Measurements from ENCODE around the gene SOX15.

The SOX15 gene

GRCh38 chr17:7582396-7583252 lies 7.3 kb downstream of the SOX15 start:
- DNase-seq (ENCODE audit: low spot score), result no peak
- peak overlapping the region; percentile 87 to 97 for H3K27ac ChIP-seq
- no peak for TF ChIP-seq CTCF (IDR thresholded peaks at IDR 0.05)

GRCh38 chr17:7580604-7581575 lies 9.0 kb downstream of the SOX15 start:
- Histone ChIP-seq H3K4me3 (peak overlapping the region; percentile 84), H3K27ac (peak overlapping the region; percentile 87 to 97)
- no peak for DNase-seq (ENCODE audit: low spot score)
- no peak for TF ChIP-seq CTCF (IDR thresholded peaks at IDR 0.05)

More at GRCh38 chr17:7582396-7583252, 7.3 kb downstream of the SOX15 start:
- peak overlapping the region; percentile 84 for H3K4me3 ChIP-seq

- DNase-seq (ENCODE audit: low spot score), result no peak
- Histone ChIP-seq H3K27ac (peak overlapping the region; percentile 85 to 97), H3K4me3 (peak overlapping the region; percentile 84)
- TF ChIP-seq CTCF (IDR thresholded peaks at IDR 0.05), result no peak
These were observed 9.9 kb downstream of the SOX15 start for GRCh38 chr17:7579834-7580603.

- no peak for DNase-seq (ENCODE audit: low spot score)
These were observed 10.7 kb downstream of the SOX15 start, which contains the start of gene CD68 for GRCh38 chr17:7579001-7579833. CD68 (plus strand) TSS chr17:7579638; CDS start chr17:7579678, 40 bp downstream.

GRCh38 chr17:7577327-7578199 lies 12.3 kb downstream of the SOX15 start:
- Histone ChIP-seq H3K27ac (peak overlapping the region; percentile 16 to 41), H3K4me3 (no peak overlapping the region)
- DNase-seq (ENCODE audit: low spot score), result no peak
- no peak for TF ChIP-seq CTCF (IDR thresholded peaks at IDR 0.05)

More at GRCh38 chr17:7579001-7579833, 10.7 kb downstream of the SOX15 start, which contains the start of gene CD68:
- Histone ChIP-seq H3K4me3 (peak within 1 kb of the TSS; percentile 84), H3K27ac (peak within 1 kb of the TSS; percentile 85 to 97)
- TF ChIP-seq CTCF (IDR thresholded peaks at IDR 0.05), result no peak
